HepG2 (cell line): ENCODE results near the gene CDC26. TPM values are rescaled to one million over a fixed set of nuclear protein-coding genes. Genes with fewer than 3 reads are reported as not detected.

Experiments
- ATF7-NPFF ChIP-seq: sonication (generic); formaldehyde crosslinking; IDR thresholded peaks from 2 replicates; pipeline ENCODE4 v1.8.1; 2023; ENCODE audit warnings: mild to moderate bottlenecking, low read depth, missing genetic modification reagents, moderate library complexity
- BCL3 ChIP-seq: sonication (generic); formaldehyde crosslinking; IDR thresholded peaks from 2 replicates; pipeline ENCODE4 v1.5.1; 2020; ENCODE audit warnings: mild to moderate bottlenecking, missing genetic modification reagents, moderate library complexity
- IKZF1 ChIP-seq: fragments of 450-650 bp; IDR thresholded peaks from 2 replicates; pipeline ENCODE4 v1.7.1; 2016
- KDM4B ChIP-seq: sonication (generic); formaldehyde crosslinking; IDR thresholded peaks from 2 replicates; pipeline ENCODE4 v1.4.0; 2020; ENCODE audit warnings: missing genetic modification reagents
- KDM6A ChIP-seq: IDR thresholded peaks from 2 replicates; pipeline ENCODE4 v1.6.1; 2016; ENCODE audit warnings: low read depth
- MAFK ChIP-seq, 2 experiments: IDR thresholded peaks in 1 of 2; conservative IDR thresholded peaks in 1 of 2; 2 replicates each; pipeline ENCODE4 v1.6.1; 2011; ENCODE audit warnings: improper control_type of control experiment in 2 of 2, low read length in 2 of 2
- MYPOP ChIP-seq: sonication (generic); formaldehyde crosslinking; IDR thresholded peaks from 2 replicates; pipeline ENCODE4 v1.8.1; 2023; ENCODE audit warnings: mild to moderate bottlenecking, moderate library complexity, missing genetic modification reagents
- NKX3-1 ChIP-seq: sonication (generic); formaldehyde crosslinking; IDR thresholded peaks from 2 replicates; pipeline ENCODE4 v1.5.0; 2020; ENCODE audit warnings: missing genetic modification reagents
- RFXANK ChIP-seq: IDR thresholded peaks from 2 replicates; pipeline ENCODE4 v1.6.1; 2016
- SAFB2 ChIP-seq: sonication (generic); formaldehyde crosslinking; IDR thresholded peaks from 2 replicates; pipeline ENCODE4 v1.5.1; 2020; ENCODE audit warnings: missing genetic modification reagents, low read depth, mild to moderate bottlenecking, borderline replicate concordance
- SMAD3 ChIP-seq: sonication (generic); formaldehyde crosslinking; IDR thresholded peaks from 2 replicates; pipeline ENCODE4 v1.4.0; 2020; ENCODE audit warnings: missing genetic modification reagents
- ZNF121 ChIP-seq: sonication (generic); formaldehyde crosslinking; IDR thresholded peaks from 2 replicates; pipeline ENCODE4 v1.5.0; 2020; ENCODE audit warnings: mild to moderate bottlenecking, missing genetic modification reagents
- ZNF776 ChIP-seq: sonication (generic); formaldehyde crosslinking; IDR thresholded peaks from 2 replicates; pipeline ENCODE4 v1.4.0; 2020; ENCODE audit warnings: mild to moderate bottlenecking, missing genetic modification reagents
- ZNF780A ChIP-seq: sonication (generic); formaldehyde crosslinking; IDR thresholded peaks from 2 replicates; pipeline ENCODE4 v1.8.0; 2022; ENCODE audit warnings: mild to moderate bottlenecking, missing genetic modification reagents, moderate library complexity
- ZSCAN21 ChIP-seq: sonication (generic); formaldehyde crosslinking; IDR thresholded peaks from 2 replicates; pipeline ENCODE4 v1.8.0; 2022; ENCODE audit warnings: mild to moderate bottlenecking, missing genetic modification reagents, moderate library complexity, borderline replicate concordance
- ZSCAN25 ChIP-seq: sonication (generic); formaldehyde crosslinking; IDR thresholded peaks from 2 replicates; pipeline ENCODE4 v1.8.0; 2022; ENCODE audit warnings: mild to moderate bottlenecking, missing genetic modification reagents
- polyA plus RNA-seq, 8 experiments: library from polyadenylated mRNA; depleted of rRNA in 3 of 8; stranded (reverse) in 7 of 8; unstranded in 1 of 8; fragments of >200 nt; fragmentation: Illumina TruSeq in 4 of 8; extraction: Trizol in 4 of 8; gene quantifications; 2 replicates each; pipeline versions ENCODE4 v1.2.1 to v1.2.3, GENCODE V29; 2011 to 2016; ENCODE audit warnings: low read depth in 4 of 8, missing spikeins in 1 of 8, mixed read lengths in 1 of 8; ENCODE audit not compliant: insufficient read depth in 1 of 8
- total RNA-seq, 5 experiments: library from RNA; depleted of rRNA; stranded (reverse); fragments of >200 nt; fragmentation: Illumina TruSeq; extraction: Trizol; gene quantifications; 2 replicates each; pipeline ENCODE4 v1.2.3, GENCODE V29; 2016; ENCODE audit warnings: low read depth in 1 of 5
- TF ChIP-seq, protein P1 (sequence below): sonication (generic); formaldehyde crosslinking; IDR thresholded peaks from 2 replicates; pipeline ENCODE4 v1.5.1; 2020; ENCODE audit warnings: mild to moderate bottlenecking, missing genetic modification reagents, borderline replicate concordance
- TF ChIP-seq, protein P2 (sequence below): sonication (generic); formaldehyde crosslinking; IDR thresholded peaks from 2 replicates; pipeline ENCODE4 v1.5.1; 2020; ENCODE audit warnings: mild to moderate bottlenecking, moderate library complexity, missing genetic modification reagents
- TF ChIP-seq, protein P3 (sequence below): sonication (generic); formaldehyde crosslinking; IDR thresholded peaks from 2 replicates; pipeline ENCODE4 v1.4.0; 2020; ENCODE audit warnings: missing genetic modification reagents

CDC26 gene
- total and polyA plus RNA-seq, 2 of the 13 experiments (the other 11 are each of a cell fraction or from before 2014, with no cell fraction given) = 26.6 to 57.9 TPM

DNA sequence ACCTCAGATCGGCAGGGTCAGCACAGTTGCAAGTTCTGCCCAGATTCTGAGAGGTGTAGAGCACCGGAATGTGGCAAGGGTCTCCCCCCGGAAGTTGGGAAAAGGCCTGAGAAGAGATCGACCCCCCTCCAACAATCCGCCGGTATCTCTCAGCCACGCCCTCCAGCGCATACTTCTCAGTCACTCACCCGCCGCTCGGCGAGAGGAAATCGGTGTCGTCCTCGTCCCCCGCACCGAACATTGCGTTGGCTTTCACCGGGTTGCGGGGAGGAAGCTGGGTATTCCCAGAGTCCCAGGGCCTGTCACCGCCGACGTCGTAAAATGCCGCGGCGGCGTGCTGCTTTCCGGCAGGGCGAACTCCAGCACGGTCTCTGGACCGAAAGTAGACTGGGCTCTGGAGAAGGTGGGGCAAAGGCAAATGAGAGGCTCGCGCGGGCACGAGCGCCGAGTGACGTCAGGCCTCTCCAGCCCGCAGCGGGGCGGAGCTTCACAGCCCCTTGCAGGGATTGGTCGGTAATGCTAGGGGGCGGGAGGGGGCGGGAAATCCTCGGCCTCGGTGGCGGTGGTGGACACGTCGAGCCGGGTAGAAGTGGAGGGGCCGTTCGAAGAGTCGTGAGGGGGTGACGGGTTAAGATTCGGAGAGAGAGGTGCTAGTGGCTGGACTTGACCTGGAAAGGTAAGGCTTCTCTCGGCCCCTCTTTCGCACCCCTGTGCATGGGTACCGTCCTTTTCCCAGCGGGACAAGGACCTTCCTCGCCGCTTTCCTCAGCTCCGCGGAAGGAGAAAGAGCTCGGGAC lies 54.2 kb downstream of the CDC26 start, which contains the start of the genes FKBP15 and SLC31A1 (continued):
- TF ChIP-seq ZNF776 (CRISPR knock-in tag) (no peak), RFXANK (CRISPR knock-in tag) (0 out of 2 replicates have a peak, but pooled peaks have one; percentile 45), ATF7-NPFF (CRISPR knock-in tag) (peak; percentile 49; the same call in 1 of the 2 replicates), BCL3 (no peak), KDM4B (CRISPR knock-in tag) (0 out of 2 replicates have a peak, but pooled peaks have one; percentile 29), NKX3-1 (CRISPR knock-in tag) (no peak), IKZF1 (no peak), ZNF780A (no peak), KDM6A (CRISPR knock-in tag) (0 out of 2 replicates have a peak, but pooled peaks have one; percentile 15), SMAD3 (CRISPR knock-in tag) (peak; percentile 51; the same call in 1 of the 2 replicates), MYPOP (CRISPR knock-in tag) (peak; percentile 63), MAFK (conservative IDR thresholded peaks at IDR 0.05 in 1 of 2, IDR thresholded peaks at IDR 0.05 in 1 of 2; ENCODE audit: low read length in 2 of 2) (no peak), ZSCAN21 (CRISPR knock-in tag) (peak; percentile 83; the same call in 1 of the 2 replicates), ZSCAN25 (CRISPR knock-in tag) (no peak), SAFB2 (CRISPR knock-in tag) (peak; percentile 34; the same call in 1 of the 2 replicates), ZNF121 (no peak)
- TF ChIP-seq, protein P1, sequence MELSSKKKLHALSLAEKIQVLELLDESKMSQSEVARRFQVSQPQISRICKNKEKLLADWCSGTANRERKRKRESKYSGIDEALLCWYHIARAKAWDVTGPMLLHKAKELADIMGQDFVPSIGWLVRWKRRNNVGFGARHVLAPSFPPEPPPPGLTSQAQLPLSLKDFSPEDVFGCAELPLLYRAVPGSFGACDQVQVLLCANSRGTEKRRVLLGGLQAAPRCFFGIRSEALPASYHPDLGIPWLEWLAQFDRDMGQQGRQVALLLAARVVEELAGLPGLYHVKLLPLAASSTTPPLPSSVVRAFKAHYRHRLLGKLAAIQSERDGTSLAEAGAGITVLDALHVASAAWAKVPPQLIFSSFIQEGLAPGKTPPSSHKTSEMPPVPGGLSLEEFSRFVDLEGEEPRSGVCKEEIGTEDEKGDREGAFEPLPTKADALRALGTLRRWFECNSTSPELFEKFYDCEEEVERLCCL (CRISPR knock-in tag) = no peak
- TF ChIP-seq, protein P2, sequence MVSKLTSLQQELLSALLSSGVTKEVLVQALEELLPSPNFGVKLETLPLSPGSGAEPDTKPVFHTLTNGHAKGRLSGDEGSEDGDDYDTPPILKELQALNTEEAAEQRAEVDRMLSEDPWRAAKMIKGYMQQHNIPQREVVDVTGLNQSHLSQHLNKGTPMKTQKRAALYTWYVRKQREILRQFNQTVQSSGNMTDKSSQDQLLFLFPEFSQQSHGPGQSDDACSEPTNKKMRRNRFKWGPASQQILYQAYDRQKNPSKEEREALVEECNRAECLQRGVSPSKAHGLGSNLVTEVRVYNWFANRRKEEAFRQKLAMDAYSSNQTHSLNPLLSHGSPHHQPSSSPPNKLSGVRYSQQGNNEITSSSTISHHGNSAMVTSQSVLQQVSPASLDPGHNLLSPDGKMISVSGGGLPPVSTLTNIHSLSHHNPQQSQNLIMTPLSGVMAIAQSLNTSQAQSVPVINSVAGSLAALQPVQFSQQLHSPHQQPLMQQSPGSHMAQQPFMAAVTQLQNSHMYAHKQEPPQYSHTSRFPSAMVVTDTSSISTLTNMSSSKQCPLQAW (CRISPR knock-in tag) = peak; percentile 37
- TF ChIP-seq, protein P3, sequence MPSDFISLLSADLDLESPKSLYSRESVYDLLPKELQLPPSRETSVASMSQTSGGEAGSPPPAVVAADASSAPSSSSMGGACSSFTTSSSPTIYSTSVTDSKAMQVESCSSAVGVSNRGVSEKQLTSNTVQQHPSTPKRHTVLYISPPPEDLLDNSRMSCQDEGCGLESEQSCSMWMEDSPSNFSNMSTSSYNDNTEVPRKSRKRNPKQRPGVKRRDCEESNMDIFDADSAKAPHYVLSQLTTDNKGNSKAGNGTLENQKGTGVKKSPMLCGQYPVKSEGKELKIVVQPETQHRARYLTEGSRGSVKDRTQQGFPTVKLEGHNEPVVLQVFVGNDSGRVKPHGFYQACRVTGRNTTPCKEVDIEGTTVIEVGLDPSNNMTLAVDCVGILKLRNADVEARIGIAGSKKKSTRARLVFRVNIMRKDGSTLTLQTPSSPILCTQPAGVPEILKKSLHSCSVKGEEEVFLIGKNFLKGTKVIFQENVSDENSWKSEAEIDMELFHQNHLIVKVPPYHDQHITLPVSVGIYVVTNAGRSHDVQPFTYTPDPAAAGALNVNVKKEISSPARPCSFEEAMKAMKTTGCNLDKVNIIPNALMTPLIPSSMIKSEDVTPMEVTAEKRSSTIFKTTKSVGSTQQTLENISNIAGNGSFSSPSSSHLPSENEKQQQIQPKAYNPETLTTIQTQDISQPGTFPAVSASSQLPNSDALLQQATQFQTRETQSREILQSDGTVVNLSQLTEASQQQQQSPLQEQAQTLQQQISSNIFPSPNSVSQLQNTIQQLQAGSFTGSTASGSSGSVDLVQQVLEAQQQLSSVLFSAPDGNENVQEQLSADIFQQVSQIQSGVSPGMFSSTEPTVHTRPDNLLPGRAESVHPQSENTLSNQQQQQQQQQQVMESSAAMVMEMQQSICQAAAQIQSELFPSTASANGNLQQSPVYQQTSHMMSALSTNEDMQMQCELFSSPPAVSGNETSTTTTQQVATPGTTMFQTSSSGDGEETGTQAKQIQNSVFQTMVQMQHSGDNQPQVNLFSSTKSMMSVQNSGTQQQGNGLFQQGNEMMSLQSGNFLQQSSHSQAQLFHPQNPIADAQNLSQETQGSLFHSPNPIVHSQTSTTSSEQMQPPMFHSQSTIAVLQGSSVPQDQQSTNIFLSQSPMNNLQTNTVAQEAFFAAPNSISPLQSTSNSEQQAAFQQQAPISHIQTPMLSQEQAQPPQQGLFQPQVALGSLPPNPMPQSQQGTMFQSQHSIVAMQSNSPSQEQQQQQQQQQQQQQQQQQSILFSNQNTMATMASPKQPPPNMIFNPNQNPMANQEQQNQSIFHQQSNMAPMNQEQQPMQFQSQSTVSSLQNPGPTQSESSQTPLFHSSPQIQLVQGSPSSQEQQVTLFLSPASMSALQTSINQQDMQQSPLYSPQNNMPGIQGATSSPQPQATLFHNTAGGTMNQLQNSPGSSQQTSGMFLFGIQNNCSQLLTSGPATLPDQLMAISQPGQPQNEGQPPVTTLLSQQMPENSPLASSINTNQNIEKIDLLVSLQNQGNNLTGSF (CRISPR knock-in tag) = no peak
